HepG2 (cell line): Measurements from ENCODE around the gene CCDC33. TPM values are rescaled to one million over a fixed set of nuclear protein-coding genes. Genes with fewer than 3 reads are reported as not detected.

ENCODE experiments used
- ATAC-seq: fragments of 200-7000 bp; cut with Tn5 transposase; 3 replicates; pipeline ENCODE4 v1.9.1; 2020; ENCODE audit warnings: mild to moderate bottlenecking, moderate library complexity
- BruUV-seq: library from RNA; stranded (reverse); fragments of 400-500 nt; replicated peaks from 2 replicates; lab custom pipeline; 2021; lab: Mats Ljungman, UMichigan
- CTCF ChIA-PET: fragments of 300-600 bp; formaldehyde crosslinking; extraction: SDS; loops from one replicate; lab custom pipeline; 2021; ENCODE audit warnings: low total read pairs, inconsistent platforms, low intra/inter-chr PET ratio; lab: Yijun Ruan, JAX
- POLR2A ChIA-PET: fragments of 350-600 bp; sonication (Branson Sonifier 250); formaldehyde crosslinking; loops from one replicate; lab custom pipeline; 2020; ENCODE audit warnings: antibody characterized with exemption, inconsistent platforms; lab: Yijun Ruan, JAX
- DNase-seq: peaks from one replicate; pipeline ENCODE4 v3.0.0-alpha.2; 2015; ENCODE audit warnings: low spot score
- FAIRE-seq: peaks from 3 replicates; lab custom pipeline; 2011; peaks lifted over from hg19 to GRCh38; lab: Jason Lieb, UNC
- H2AFZ ChIP-seq: one replicate; pipeline ENCODE4 v1.6.1; 2011; ENCODE audit warnings: low read length, inconsistent platforms
- H3K27ac ChIP-seq: fragments of 300-600 bp; 3 replicates; pipeline ENCODE4 v1.8.0; 2011; ENCODE audit warnings: mixed run types, mild to moderate bottlenecking, mixed read lengths, low read length, inconsistent platforms; ENCODE audit not compliant: insufficient read depth; ENCODE audit errors: extremely low read length
- H3K27me3 ChIP-seq, 2 experiments: fragments of 200-600 bp in 1 of 2; 2 replicates in 1 of 2; 3 replicates in 1 of 2; pipeline versions ENCODE4 v1.6.0 to v1.8.0; 2011; ENCODE audit warnings: low read length in 2 of 2, mild to moderate bottlenecking in 2 of 2, moderate library complexity in 2 of 2, inconsistent platforms in 1 of 2; ENCODE audit not compliant: insufficient read depth in 2 of 2, control insufficient read depth in 1 of 2
- H3K36me3 ChIP-seq, 2 experiments: fragments of 200-600 bp in 1 of 2; replicated peaks in 1 of 2; 2 replicates in 1 of 2; 3 replicates in 1 of 2; pipeline versions ENCODE4 v1.5.1 to v1.8.0; 2011; ENCODE audit warnings: low read length in 2 of 2, inconsistent platforms in 1 of 2; ENCODE audit not compliant: insufficient read depth in 2 of 2, control insufficient read depth in 1 of 2
- H3K4me1 ChIP-seq: 2 replicates; pipeline ENCODE4 v1.5.1; 2012; ENCODE audit warnings: low read length, inconsistent platforms; ENCODE audit not compliant: insufficient read depth
- H3K4me2 ChIP-seq: 2 replicates; pipeline ENCODE4 v1.6.0; 2011; ENCODE audit warnings: low read depth, low read length, inconsistent platforms
- H3K4me3 ChIP-seq, 3 experiments: fragments of 200-600 bp in 1 of 3; sonication (generic), shearing (Covaris generic) in 1 of 3; replicated peaks in 1 of 3; 2 replicates each; pipeline ENCODE4 v1.5.1; 2011 to 2016; ENCODE audit warnings: low read length in 3 of 3, inconsistent platforms in 2 of 3, low read depth in 2 of 3, mild to moderate bottlenecking in 2 of 3, control low read depth in 1 of 3, mixed read lengths in 1 of 3; ENCODE audit not compliant: insufficient read depth in 1 of 3
- H3K79me2 ChIP-seq: one replicate; pipeline ENCODE4 v1.6.1; 2011; ENCODE audit warnings: low read length, inconsistent platforms; ENCODE audit not compliant: insufficient read depth
- H3K9ac ChIP-seq: 2 replicates; pipeline ENCODE4 v1.6.0; 2011; ENCODE audit warnings: mild to moderate bottlenecking, low read depth, low read length, inconsistent platforms; ENCODE audit not compliant: insufficient read depth
- H3K9me3 ChIP-seq: 2 replicates; pipeline ENCODE4 v1.5.1; 2012; ENCODE audit warnings: mild to moderate bottlenecking, low read length
- H4K20me1 ChIP-seq: 2 replicates; pipeline ENCODE4 v1.6.0; 2011; ENCODE audit warnings: inconsistent platforms, mild to moderate bottlenecking, low read length, moderate library complexity; ENCODE audit not compliant: insufficient read depth
- ATF3 ChIP-seq: sonication (generic); formaldehyde crosslinking; IDR thresholded peaks from 2 replicates; pipeline ENCODE4 v1.4.0; 2020; ENCODE audit warnings: missing genetic modification reagents
- CBX5 ChIP-seq: sonication (generic); formaldehyde crosslinking; IDR thresholded peaks from 2 replicates; pipeline ENCODE4 v1.4.0; 2020; ENCODE audit warnings: missing genetic modification reagents, borderline replicate concordance
- HNF1B ChIP-seq: sonication (generic); formaldehyde crosslinking; IDR thresholded peaks from 2 replicates; pipeline ENCODE4 v1.5.1; 2020; ENCODE audit warnings: mild to moderate bottlenecking, moderate library complexity, missing genetic modification reagents
- MEF2D ChIP-seq: sonication (generic); formaldehyde crosslinking; IDR thresholded peaks from 2 replicates; pipeline ENCODE4 v1.5.1; 2020; ENCODE audit warnings: mild to moderate bottlenecking, missing genetic modification reagents
- NR3C1 ChIP-seq: sonication (generic); formaldehyde crosslinking; IDR thresholded peaks from 2 replicates; pipeline ENCODE4 v1.4.0; 2020; ENCODE audit warnings: missing genetic modification reagents
- RCOR2 ChIP-seq: IDR thresholded peaks from 2 replicates; pipeline ENCODE4 v1.6.1; 2016; ENCODE audit warnings: missing biosample characterization, missing genetic modification reagents
- RFXAP ChIP-seq: sonication (generic); formaldehyde crosslinking; IDR thresholded peaks from 2 replicates; pipeline ENCODE4 v1.4.0; 2020; ENCODE audit warnings: missing genetic modification reagents, borderline replicate concordance
- RNF219 ChIP-seq: sonication (generic); formaldehyde crosslinking; IDR thresholded peaks from 2 replicates; pipeline ENCODE4 v1.5.0; 2020; ENCODE audit warnings: mild to moderate bottlenecking, missing genetic modification reagents
- SAP130 ChIP-seq: IDR thresholded peaks from 2 replicates; pipeline ENCODE4 v1.6.1; 2016; ENCODE audit warnings: low read depth
- ZBTB10 ChIP-seq: sonication (generic); formaldehyde crosslinking; IDR thresholded peaks from 2 replicates; pipeline ENCODE4 v1.4.0; 2020; ENCODE audit warnings: missing genetic modification reagents, borderline replicate concordance
- ZNF337 ChIP-seq: sonication (generic); formaldehyde crosslinking; IDR thresholded peaks from 2 replicates; pipeline ENCODE4 v1.5.1; 2020; ENCODE audit warnings: missing genetic modification reagents, low read depth, mild to moderate bottlenecking, borderline replicate concordance
- ZNF44 ChIP-seq: sonication (generic); formaldehyde crosslinking; IDR thresholded peaks from 2 replicates; pipeline ENCODE4 v1.5.1; 2020; ENCODE audit warnings: mild to moderate bottlenecking, missing genetic modification reagents
- ZNF510 ChIP-seq: sonication (generic); formaldehyde crosslinking; IDR thresholded peaks from 2 replicates; pipeline ENCODE4 v1.4.0; 2020; ENCODE audit warnings: low read depth, mild to moderate bottlenecking, missing genetic modification reagents
- ZNF891 ChIP-seq: sonication (generic); formaldehyde crosslinking; IDR thresholded peaks from 2 replicates; pipeline ENCODE4 v1.5.0; 2020; ENCODE audit warnings: mild to moderate bottlenecking, missing genetic modification reagents
- WGBS: methylation state at CpG from one replicate; pipeline ENCODE4 v1.1.6; 2017; ENCODE audit warnings: low lambda C conversion rate; 5-methylcytosine and 5-hydroxymethylcytosine counted together
- in situ Hi-C: cut with HindIII; loops from 2 replicates; pipeline ENCODE4 v1.10.0; 2017; ENCODE audit warnings: low pct_unique_long_range_greater_than_20kb; ENCODE audit not compliant: extremely low pct_ligation_motif_present
- intact Hi-C: fragments of 100-400 bp; cut with micrococcal nuclease; formaldehyde crosslinking; loops from one replicate; pipeline ENCODE4 v1.10.0; 2022; ENCODE audit not compliant: unreplicated experiment
- polyA plus RNA-seq, 8 experiments: library from polyadenylated mRNA; depleted of rRNA in 3 of 8; stranded (reverse) in 7 of 8; unstranded in 1 of 8; fragments of >200 nt; fragmentation: Illumina TruSeq in 4 of 8; extraction: Trizol in 4 of 8; gene quantifications; 2 replicates each; pipeline versions ENCODE4 v1.2.1 to v1.2.3, GENCODE V29; 2011 to 2016; ENCODE audit warnings: low read depth in 4 of 8, missing spikeins in 1 of 8, mixed read lengths in 1 of 8; ENCODE audit not compliant: insufficient read depth in 1 of 8
- total RNA-seq, 5 experiments: library from RNA; depleted of rRNA; stranded (reverse); fragments of >200 nt; fragmentation: Illumina TruSeq; extraction: Trizol; gene quantifications; 2 replicates each; pipeline ENCODE4 v1.2.3, GENCODE V29; 2016; ENCODE audit warnings: low read depth in 1 of 5

Gene CCDC33
- total and polyA plus RNA-seq, 2 of the 13 experiments (the other 11 are each of a cell fraction or from before 2014, with no cell fraction given), result 0.30 TPM; not detected in 1

- TF ChIP-seq HNF1B (0 out of 2 replicates have a peak, but pooled peaks have one; percentile 14), RFXAP (CRISPR knock-in tag) (peak; percentile 6; the same call in 1 of the 2 replicates), CBX5 (CRISPR knock-in tag) (0 out of 2 replicates have a peak, but pooled peaks have one; percentile 5), ZNF510 (CRISPR knock-in tag) (0 out of 2 replicates have a peak, but pooled peaks have one; percentile 20), ZNF891 (CRISPR knock-in tag) (no peak)
- TF ChIP-seq, all 625 proteins: peak for 13
Measured at GRCh38 chr15:74374648-74375302, 138.6 kb downstream of the CCDC33 start (continued).

DNA sequence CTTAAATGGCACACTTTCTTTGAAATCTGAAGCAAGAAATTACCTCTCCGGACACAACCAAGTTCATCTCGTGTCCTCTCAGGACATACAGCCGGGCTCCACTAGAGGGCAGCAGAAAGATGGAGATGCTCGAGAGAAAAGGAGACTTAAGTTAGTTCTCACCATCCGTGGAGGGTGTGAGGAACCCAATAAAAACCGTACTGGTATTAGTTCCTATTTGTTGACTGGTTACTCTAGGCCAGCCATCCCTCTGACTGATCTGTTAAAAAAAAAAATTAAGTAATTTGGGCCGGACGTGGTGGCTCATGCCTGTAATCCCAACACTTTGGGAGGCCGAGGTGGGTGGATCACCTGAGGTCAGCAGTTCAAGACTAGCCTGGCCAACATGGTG is 139.2 kb downstream of the CCDC33 start:
- POLR2A ChIA-PET, result interaction anchor here (1.1 kb wide), 1 partner anchor 67 kb away, joined by 4 read pairs; no protein-coding TSS in a partner anchor
- CTCF ChIA-PET, result interaction anchor here (1.6 to 3.5 kb wide), 4 partner anchors 64 to 256 kb away, joined by 4 to 41 read pairs (median 22); no protein-coding TSS in a partner anchor
- intact Hi-C loops, result loop anchor here (1.0 kb wide), 1 partner anchor 115 kb away; no protein-coding TSS in a partner anchor
- Histone ChIP-seq H3K27ac (no peak overlapping the region), H3K27me3 (peaks cover 0 to 34% of the 10 kb centered on the region in 2 experiments; a peak in 4 of 5 replicates), H3K4me1 (peaks cover 35% of the 10 kb centered on the region), H4K20me1 (no peaks in the 10 kb centered on the region), H3K79me2 (no peaks in the 10 kb centered on the region), H2AFZ (no peak overlapping the region), H3K4me2 (peak overlapping the region; percentile 97), H3K36me3 (no peaks in the 10 kb centered on the region), H3K4me3 (peak overlapping the region in 1 of 3 experiments; percentile 77; a peak in 1 of 6 replicates), H3K9me3 (no peaks in the 10 kb centered on the region), H3K9ac (no peak overlapping the region)
- BruUV-seq, result no TSS peak
- in situ Hi-C loops, result no loop called here
- 2% methylated on average over 8 of the region's 9 CpGs for WGBS
- FAIRE-seq, result peak; percentile 91
- peak; percentile 71 for DNase-seq
- peak; percentile 47 for ATAC-seq
- TF ChIP-seq ATF3 (no peak), NR3C1 (CRISPR knock-in tag) (no peak), ZNF337 (CRISPR knock-in tag) (no peak), SAP130 (CRISPR knock-in tag) (0 out of 2 replicates have a peak, but pooled peaks have one; percentile 27), ZBTB10 (CRISPR knock-in tag) (no peak), RNF219 (CRISPR knock-in tag) (no peak), MEF2D (CRISPR knock-in tag) (no peak), RCOR2 (CRISPR knock-in tag) (no peak), ZNF44 (no peak)
